ENCODE results near the gene CDYL.

DNA sequence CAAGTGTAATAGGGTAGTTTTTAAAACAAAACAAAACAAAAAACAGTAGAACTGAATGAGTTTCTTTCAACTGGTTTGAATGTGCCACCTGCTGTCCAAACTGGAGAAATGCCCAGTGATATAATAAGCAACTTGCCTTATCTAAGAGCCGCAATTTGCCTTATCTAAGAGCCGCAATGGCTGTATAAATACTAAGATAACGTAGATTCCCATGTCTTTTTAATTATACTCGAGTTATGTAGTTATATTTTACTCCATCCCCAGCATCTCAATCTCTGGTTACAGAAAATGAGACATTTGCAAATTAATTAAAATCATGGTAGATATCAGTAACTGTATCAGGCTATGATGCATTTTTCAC is 160.5 kb downstream of the CDYL start:
- TF ChIP-seq, protein P1, sequence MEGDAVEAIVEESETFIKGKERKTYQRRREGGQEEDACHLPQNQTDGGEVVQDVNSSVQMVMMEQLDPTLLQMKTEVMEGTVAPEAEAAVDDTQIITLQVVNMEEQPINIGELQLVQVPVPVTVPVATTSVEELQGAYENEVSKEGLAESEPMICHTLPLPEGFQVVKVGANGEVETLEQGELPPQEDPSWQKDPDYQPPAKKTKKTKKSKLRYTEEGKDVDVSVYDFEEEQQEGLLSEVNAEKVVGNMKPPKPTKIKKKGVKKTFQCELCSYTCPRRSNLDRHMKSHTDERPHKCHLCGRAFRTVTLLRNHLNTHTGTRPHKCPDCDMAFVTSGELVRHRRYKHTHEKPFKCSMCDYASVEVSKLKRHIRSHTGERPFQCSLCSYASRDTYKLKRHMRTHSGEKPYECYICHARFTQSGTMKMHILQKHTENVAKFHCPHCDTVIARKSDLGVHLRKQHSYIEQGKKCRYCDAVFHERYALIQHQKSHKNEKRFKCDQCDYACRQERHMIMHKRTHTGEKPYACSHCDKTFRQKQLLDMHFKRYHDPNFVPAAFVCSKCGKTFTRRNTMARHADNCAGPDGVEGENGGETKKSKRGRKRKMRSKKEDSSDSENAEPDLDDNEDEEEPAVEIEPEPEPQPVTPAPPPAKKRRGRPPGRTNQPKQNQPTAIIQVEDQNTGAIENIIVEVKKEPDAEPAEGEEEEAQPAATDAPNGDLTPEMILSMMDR (IDR thresholded peaks at IDR 0.05), result peak; percentile 31 to 35
- TF ChIP-seq POLR2A (IDR thresholded peaks at IDR 0.05) (no peak), POLR2AphosphoS5 (IDR thresholded peaks at IDR 0.05) (no peak)

Data from suprapubic skin (tissue), 4 donors.